Activated T-cell treated with anti-CD3 and anti-CD28 coated beads, Interleukin-2, amount 50 U/mL, for 24 hours (primary cell): ENCODE data around the gene MAP3K7.

Experiments
- DNase-seq: peaks from one replicate; pipeline ENCODE4 v3.0.0-alpha.2; 2020
- H3K27ac Mint-ChIP-seq: 2 replicates; pipeline ENCODE4 v1.8.0; 2020; ENCODE audit warnings: mild to moderate bottlenecking, mixed read lengths
- H3K27me3 Mint-ChIP-seq: 2 replicates; pipeline ENCODE4 v1.8.0; 2020; ENCODE audit warnings: mixed read lengths
- H3K36me3 Mint-ChIP-seq: 2 replicates; pipeline ENCODE4 v1.8.0; 2020; ENCODE audit warnings: low read depth, mixed read lengths
- H3K4me1 Mint-ChIP-seq: 2 replicates; pipeline ENCODE4 v1.8.0; 2020; ENCODE audit warnings: low read depth, mixed read lengths
- H3K4me3 Mint-ChIP-seq: 2 replicates; pipeline ENCODE4 v1.8.0; 2020; ENCODE audit warnings: mild to moderate bottlenecking, moderate library complexity, mixed read lengths
- H3K9me3 Mint-ChIP-seq: 2 replicates; pipeline ENCODE4 v1.8.0; 2020; ENCODE audit warnings: mixed read lengths

MAP3K7 gene

DNA sequence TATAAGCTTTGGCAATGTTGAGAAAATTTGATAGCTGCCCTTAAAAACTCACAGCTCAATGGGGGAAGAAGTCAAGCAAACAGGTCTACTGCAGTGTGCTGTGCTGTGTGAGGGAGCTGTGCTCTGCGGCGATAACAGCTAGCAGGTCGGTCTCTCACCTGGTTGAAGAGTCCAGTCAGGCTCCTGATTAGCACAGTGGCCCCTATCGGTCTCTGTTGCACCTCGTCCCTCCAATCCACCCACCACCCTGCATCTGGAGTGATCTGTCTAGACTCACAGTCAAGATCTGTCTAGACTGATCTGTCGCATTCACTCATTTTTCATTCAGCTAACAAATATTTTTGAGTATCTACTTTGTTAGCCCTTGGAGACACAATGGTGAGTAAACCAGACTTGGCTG is 94.1 kb downstream of the MAP3K7 start:
- H3K36me3 Mint-ChIP-seq: no peaks in the 10 kb centered on the region
- no peak overlapping the region for H3K4me3 Mint-ChIP-seq
- no peak overlapping the region for H3K27ac Mint-ChIP-seq
- no peak for DNase-seq
- H3K27me3 Mint-ChIP-seq: peaks cover 37% of the 10 kb centered on the region
- H3K9me3 Mint-ChIP-seq: no peaks in the 10 kb centered on the region
- H3K4me1 Mint-ChIP-seq: peaks cover 4% of the 10 kb centered on the region

DNA sequence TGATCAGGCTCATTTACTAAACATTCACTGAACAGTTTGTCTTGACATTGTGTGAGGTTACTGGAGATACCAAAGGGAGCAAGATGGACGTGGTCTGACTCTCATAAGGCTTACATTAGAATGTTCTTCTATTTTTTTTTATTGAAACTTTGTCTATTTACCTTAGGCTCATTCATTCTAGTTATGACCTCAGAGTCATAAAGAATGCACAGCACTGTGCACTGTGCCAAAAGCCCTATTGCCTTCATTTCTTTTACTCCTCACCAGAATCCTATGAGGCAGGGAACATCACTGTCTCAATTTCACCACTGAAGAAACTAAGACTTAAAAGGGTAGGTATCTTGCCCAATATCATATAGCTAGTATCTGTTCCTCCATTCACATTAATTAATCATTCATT is 94.5 kb downstream of the MAP3K7 start:
- Mint-ChIP-seq H3K27ac (no peak overlapping the region), H3K4me1 (peaks cover 4% of the 10 kb centered on the region), H3K27me3 (peaks cover 40% of the 10 kb centered on the region), H3K36me3 (no peaks in the 10 kb centered on the region), H3K9me3 (no peaks in the 10 kb centered on the region), H3K4me3 (no peak overlapping the region)
- no peak for DNase-seq

DNA sequence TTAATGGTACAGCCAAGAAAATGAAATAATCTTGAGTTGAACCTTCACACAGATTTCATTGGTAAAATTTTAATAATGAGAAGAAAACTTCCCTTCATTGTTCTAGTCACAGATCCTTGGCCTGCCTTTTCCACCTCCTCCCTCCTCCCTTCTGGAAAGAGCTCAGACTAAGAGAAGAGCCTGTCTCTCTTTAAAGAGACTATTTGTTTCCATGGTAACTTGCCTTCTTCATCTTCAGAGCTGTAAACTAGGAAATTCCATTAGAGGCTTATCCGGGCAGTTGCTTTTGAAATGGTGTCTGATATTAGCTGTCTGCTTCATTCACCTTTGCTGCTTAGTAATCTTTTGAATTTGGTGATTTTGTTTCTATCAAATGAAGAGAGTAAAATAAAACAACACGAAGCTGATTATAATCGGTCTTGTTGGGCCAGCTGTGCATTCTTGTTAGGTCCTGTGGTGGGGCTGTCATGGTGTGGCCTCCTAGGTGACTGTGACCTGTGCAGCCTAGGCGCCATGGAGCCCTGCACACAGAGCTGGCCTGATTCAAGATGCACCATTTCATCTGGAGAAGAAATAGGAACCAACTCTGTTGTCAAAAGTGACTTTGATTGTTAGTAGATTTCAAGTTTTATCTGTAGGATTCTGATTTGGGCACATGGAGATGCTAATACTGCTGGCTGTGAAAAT is 96.7 kb downstream of the MAP3K7 start:
- Mint-ChIP-seq H3K27me3 (peaks cover 39% of the 10 kb centered on the region), H3K4me3 (no peak overlapping the region), H3K36me3 (no peaks in the 10 kb centered on the region), H3K4me1 (peaks cover 12% of the 10 kb centered on the region), H3K9me3 (peaks cover 6% of the 10 kb centered on the region), H3K27ac (no peak overlapping the region)
- no peak for DNase-seq

DNA sequence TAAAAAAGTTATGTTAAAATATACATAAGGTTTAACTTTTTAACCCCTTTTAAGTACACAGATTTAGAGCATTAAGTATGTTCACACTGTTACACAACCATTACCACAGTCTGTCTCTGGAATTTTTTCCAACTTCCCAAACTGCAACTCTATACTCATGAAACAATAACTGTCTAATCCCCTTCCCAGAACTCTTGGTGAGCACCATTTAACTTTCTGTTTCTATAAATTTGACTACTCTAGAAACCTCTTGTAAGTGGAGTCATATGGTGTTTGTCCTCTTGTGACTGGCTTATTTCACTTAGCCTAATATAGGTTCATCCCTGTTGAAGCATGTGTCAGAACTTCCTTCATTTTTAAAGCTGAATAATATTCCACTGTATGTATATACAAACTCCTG is 98.1 kb downstream of the MAP3K7 start:
- Mint-ChIP-seq H3K4me3 (no peak overlapping the region), H3K27me3 (peaks cover 31% of the 10 kb centered on the region), H3K36me3 (no peaks in the 10 kb centered on the region), H3K27ac (no peak overlapping the region), H3K4me1 (peaks cover 19% of the 10 kb centered on the region), H3K9me3 (peaks cover 6% of the 10 kb centered on the region)
- DNase-seq: no peak

DNA sequence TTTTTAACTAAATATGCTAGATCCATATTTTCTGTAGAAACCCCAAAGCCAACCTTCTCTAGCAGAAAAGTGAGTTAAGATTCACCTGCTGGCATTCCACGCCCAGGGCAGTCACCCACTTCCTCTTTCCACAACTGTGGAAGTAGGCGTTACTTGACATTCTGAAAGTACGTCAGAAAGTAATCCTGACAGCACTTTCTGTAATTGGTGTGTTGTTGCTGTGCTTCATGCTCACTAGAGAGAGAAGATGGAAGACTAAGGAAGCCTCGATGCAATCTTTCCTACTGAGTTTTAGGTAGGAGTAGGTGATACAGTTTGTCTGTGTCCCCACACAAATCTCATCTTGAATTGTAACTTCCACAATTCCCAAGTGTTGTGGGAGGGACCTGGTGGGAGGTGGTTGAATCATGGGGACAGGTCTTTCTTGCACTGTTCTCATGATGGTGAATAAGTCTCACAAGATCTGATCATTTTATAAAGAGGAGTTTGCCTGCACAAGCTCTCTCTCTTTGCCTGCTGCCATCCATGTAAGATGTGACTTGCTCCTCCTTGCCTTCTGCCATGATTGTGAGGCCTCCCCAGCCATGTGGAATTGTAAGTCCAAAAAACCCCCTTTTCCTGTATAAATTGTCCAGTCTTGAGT is 101.1 kb downstream of the MAP3K7 start:
- peaks cover 3% of the 10 kb centered on the region for H3K36me3 Mint-ChIP-seq
- peaks cover 29% of the 10 kb centered on the region for H3K4me1 Mint-ChIP-seq
- no peak overlapping the region for H3K4me3 Mint-ChIP-seq
- H3K27ac Mint-ChIP-seq: no peak overlapping the region
- peaks cover 15% of the 10 kb centered on the region for H3K9me3 Mint-ChIP-seq
- DNase-seq: no peak
- peaks cover 15% of the 10 kb centered on the region for H3K27me3 Mint-ChIP-seq

DNA sequence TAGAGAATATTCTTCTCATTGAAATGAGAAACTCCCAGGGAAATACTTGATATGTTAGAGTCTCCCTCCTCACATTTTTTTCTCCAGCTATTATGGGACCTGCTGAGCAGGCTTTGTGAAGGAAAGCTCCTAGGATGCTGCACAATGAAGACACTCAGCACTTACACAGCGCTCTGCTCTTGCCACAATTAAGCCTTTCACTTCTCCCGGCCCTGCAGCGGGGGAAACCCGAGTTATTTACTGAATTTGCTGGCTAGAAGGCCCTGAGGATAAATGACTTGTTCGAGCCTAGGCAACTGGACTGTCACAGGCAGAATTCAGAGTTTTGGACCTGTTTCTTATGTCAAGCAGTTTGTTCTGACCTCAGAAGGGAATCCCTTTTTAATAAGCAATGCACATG is 102.0 kb downstream of the MAP3K7 start:
- Mint-ChIP-seq H3K27me3 (peaks cover 7% of the 10 kb centered on the region), H3K36me3 (peaks cover 3% of the 10 kb centered on the region), H3K9me3 (peaks cover 15% of the 10 kb centered on the region), H3K4me1 (peaks cover 29% of the 10 kb centered on the region), H3K4me3 (no peak overlapping the region), H3K27ac (no peak overlapping the region)
- DNase-seq: no peak

DNA sequence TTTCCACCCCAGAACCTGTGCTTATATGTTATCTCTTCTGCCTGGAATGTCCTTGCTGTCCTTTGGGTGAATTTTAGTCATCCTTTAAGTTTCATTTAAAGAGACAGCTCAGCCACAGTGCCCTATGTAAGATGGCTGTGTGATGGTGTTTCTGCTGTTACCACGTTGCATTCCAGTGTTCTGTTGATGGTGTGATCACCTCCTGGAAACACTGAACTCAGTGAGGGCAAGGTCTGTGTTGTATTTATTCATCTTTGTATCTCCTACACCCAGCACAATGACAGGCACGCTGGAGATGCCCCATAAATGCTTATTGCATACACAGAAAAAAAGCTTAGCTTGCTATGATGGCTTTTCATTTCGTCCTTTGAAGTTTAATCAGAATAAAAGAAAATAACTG is 102.5 kb downstream of the MAP3K7 start:
- Mint-ChIP-seq H3K36me3 (peaks cover 3% of the 10 kb centered on the region), H3K27ac (no peak overlapping the region), H3K27me3 (peaks cover 6% of the 10 kb centered on the region), H3K9me3 (peaks cover 15% of the 10 kb centered on the region), H3K4me3 (no peak overlapping the region), H3K4me1 (peaks cover 30% of the 10 kb centered on the region)
- DNase-seq: no peak

DNA sequence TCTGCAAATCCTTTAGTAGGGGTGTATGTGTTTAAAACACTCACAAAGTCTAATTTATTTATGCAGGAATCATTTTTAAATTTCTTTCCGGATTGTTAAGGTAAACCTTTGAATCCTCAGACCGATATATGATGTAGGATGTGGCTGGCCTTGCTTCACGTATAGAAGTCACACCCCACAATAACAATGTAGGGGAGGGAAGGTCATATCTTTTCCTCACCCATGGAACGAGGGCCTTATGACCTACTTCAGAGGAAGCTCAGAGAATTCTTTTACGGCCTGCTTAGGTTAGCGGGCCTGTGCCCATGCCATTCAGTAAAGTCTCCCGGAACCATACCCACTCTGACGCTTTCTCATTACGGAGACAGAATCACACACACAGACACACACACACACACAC is 102.9 kb downstream of the MAP3K7 start:
- Mint-ChIP-seq H3K4me1 (peaks cover 35% of the 10 kb centered on the region), H3K4me3 (no peak overlapping the region), H3K27ac (no peak overlapping the region), H3K9me3 (peaks cover 15% of the 10 kb centered on the region), H3K27me3 (peaks cover 6% of the 10 kb centered on the region), H3K36me3 (peaks cover 3% of the 10 kb centered on the region)
- no peak for DNase-seq

DNA sequence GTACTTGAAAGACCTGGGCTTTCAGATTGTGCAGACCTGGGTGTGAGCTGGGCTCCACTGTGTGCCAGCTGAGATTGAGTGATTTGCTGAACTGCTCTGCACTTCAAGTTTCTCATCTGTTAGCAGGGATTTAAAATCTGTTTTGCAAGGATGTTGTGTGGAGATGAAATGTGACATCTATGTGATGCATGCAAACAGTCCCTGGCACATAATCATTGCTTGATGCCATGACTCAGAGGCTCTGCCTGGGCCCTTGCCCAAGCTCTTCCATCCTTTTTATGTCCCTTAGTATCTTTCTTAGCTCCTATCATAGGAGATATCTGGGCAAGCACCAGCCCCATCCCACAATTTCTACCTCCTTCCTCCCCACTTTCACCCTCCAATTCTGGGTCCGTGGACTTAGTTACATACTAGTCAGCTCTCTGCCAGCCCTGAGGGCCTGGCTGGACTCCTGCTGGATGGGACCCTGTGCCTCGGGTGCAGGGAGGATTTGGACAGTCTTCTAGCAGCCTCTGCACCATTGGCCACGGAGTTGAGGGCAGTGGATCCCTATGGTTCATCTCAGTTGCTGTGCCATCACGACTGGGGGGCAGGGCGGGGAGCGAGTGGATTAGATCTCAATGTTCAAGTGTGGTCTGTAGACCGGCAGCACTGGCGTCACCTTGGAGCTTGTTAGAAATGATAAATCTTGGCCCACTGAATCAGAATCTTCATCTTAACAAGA is 103.6 kb downstream of the MAP3K7 start:
- H3K9me3 Mint-ChIP-seq: peaks cover 15% of the 10 kb centered on the region
- H3K27me3 Mint-ChIP-seq: peaks cover 6% of the 10 kb centered on the region
- peaks cover 3% of the 10 kb centered on the region for H3K36me3 Mint-ChIP-seq
- H3K4me3 Mint-ChIP-seq: no peak overlapping the region
- DNase-seq: no peak
- H3K27ac Mint-ChIP-seq: no peak overlapping the region
- H3K4me1 Mint-ChIP-seq: peaks cover 41% of the 10 kb centered on the region

DNA sequence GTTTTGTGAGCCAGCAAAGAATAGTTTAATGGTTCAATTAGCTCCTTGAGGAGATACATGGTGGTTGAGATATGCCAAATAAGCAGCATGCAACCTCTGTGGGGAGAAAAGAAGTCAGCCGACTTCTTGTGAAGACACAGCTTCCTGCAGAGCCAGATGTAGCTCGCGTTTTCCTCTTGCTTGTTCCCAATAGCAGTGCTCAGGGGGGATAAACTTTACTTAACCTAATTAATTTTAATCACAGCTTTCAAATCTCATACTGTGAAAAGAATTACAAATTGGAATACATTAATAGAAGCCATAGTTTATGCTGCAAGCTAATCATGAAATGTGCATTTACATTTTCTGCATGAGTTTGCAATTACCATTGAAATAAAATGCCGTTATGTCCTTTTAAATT is 106.2 kb downstream of the MAP3K7 start:
- Mint-ChIP-seq H3K4me1 (peaks cover 63% of the 10 kb centered on the region), H3K27ac (no peak overlapping the region), H3K4me3 (no peak overlapping the region), H3K27me3 (no peaks in the 10 kb centered on the region), H3K36me3 (peaks cover 3% of the 10 kb centered on the region), H3K9me3 (peaks cover 11% of the 10 kb centered on the region)
- DNase-seq: no peak

DNA sequence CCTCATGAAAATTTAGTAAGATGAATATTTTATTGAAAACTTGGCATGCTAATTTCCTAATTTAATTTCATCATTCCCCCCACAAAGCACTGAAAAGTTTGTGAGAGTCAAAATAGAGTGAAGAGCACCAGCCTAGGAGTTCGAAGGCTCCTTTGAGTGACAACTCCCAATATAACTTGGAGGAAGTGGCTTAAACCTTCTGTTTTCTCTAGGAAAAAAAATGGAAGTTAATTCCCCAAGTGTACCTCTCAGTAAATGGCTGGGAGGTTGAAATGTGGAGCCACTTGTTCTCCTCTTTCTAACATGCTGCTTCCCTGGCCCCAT is 107.3 kb downstream of the MAP3K7 start:
- Mint-ChIP-seq H3K27ac (peak overlapping the region; percentile 87), H3K9me3 (peaks cover 9% of the 10 kb centered on the region), H3K4me3 (no peak overlapping the region), H3K36me3 (peaks cover 3% of the 10 kb centered on the region), H3K4me1 (peaks cover 66% of the 10 kb centered on the region), H3K27me3 (no peaks in the 10 kb centered on the region)
- DNase-seq: no peak

DNA sequence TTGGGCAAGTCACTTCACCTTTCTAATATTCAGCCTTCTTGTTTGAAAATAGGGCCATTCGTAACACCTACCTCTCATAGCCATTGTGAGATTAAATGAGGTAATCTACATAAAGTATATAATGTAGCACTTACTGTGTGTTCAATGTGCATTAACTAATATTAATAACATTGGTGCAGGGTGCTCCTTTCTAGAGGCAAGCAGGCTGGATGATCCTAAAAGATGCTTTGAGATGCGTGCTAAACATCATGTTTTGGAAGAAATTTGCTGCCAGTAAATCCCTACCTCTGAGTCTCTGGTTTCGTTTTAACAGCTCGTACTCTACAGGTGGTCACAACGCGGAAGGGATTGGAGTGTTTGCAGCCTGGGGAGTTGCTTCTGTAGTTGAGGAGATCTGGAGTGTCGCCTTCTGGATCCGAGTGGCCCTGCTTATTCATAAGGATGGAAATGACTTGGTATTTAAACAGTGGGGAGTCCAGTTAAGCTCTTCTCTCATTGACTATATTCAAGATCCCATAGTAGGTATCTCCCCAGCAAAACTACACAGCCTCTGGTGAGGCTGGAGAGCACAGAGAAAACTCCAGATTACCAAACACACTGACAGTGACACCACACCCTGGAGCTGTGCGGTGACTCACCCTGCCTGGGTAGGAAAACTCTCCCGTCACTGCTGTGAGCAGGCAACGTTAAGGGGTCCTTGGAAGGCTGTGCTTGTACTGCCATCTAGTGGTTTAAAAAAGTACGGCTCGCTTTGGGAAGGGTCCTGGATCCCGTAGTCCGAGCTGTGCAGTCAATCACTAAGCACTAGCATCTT is 107.9 kb downstream of the MAP3K7 start:
- H3K27me3 Mint-ChIP-seq: no peaks in the 10 kb centered on the region
- H3K36me3 Mint-ChIP-seq: peaks cover 3% of the 10 kb centered on the region
- H3K27ac Mint-ChIP-seq: peak overlapping the region; percentile 87
- peaks cover 9% of the 10 kb centered on the region for H3K9me3 Mint-ChIP-seq
- peak overlapping the region; percentile 11 for H3K4me3 Mint-ChIP-seq
- peak; percentile 81 for DNase-seq
- H3K4me1 Mint-ChIP-seq: peaks cover 69% of the 10 kb centered on the region

DNA sequence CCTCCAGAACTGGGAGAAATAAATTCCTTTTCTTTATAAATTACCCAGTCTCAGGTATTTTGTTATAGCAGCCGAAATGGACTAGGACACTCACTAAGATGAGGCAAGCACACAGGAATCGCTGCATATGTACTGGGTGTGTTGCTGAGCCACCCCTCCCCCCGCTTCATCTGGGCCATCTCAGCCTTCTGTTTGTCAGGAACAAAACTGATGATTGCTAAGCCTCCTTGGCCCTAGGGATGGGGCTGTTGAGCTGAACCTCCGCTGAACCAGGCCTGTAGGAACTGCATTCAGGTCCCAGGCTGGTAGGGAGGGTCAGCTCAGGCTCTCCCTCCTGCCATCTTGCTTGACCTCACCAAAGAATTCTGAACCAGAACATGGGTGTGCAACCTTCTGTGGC is 108.6 kb downstream of the MAP3K7 start:
- Mint-ChIP-seq H3K4me3 (no peak overlapping the region), H3K4me1 (peaks cover 72% of the 10 kb centered on the region), H3K9me3 (peaks cover 9% of the 10 kb centered on the region), H3K27me3 (no peaks in the 10 kb centered on the region), H3K27ac (peak overlapping the region; percentile 87), H3K36me3 (peaks cover 3% of the 10 kb centered on the region)
- DNase-seq: no peak

DNA sequence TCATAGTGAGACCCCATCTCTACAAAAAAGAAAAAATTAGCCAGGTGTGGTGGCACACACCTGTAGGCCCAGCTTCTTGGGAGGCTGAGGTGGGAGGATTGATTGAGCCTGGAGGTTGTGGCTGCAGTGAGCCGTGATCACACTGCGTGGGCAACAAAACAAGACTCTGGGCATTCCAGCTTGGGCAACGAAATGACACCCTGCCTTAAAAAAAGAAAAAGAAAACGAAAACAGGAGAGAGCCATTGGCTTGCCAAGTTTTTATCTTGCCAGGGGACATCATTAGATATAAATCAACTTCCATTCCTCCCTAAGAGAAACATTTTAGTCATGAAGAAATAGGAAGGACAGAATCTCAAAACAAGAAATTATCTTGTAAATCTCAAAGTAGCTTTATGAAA is 109.5 kb downstream of the MAP3K7 start:
- no peak for DNase-seq
- Mint-ChIP-seq H3K27ac (peak overlapping the region; percentile 1), H3K4me3 (no peak overlapping the region), H3K27me3 (no peaks in the 10 kb centered on the region), H3K9me3 (peaks cover 2% of the 10 kb centered on the region), H3K4me1 (peaks cover 73% of the 10 kb centered on the region), H3K36me3 (no peaks in the 10 kb centered on the region)
